Left cardiac atrium (tissue), 4 donors: Measurements from ENCODE around the gene ILK. TPM values are rescaled to one million over a fixed set of nuclear protein-coding genes. Genes with fewer than 3 reads are reported as not detected.

Experiments
- ATAC-seq, 2 donors: fragments of 200-7000 bp; cut with Tn5 transposase; one replicate each; pipeline ENCODE4 v1.9.1; 2020; ENCODE audit warnings: mild to moderate bottlenecking in 2 of 2, moderate library complexity in 2 of 2
- DNase-seq: peaks from one replicate; pipeline ENCODE4 v3.0.0-alpha.2; 2020
- intact Hi-C, 2 donors: fragments of 100-400 bp; cut with DNase I; formaldehyde crosslinking; loops; one replicate each; pipeline versions ENCODE4 v1.14.1 to v1.15.1; 2022 to 2023
- total RNA-seq, 2 donors: library from RNA; stranded (reverse); fragmentation: NEBNext Ultra II Directional; extraction: Animal tissue kit (Norgen Biotek cat#: 25700); gene quantifications; one replicate each; pipeline ENCODE4 v1.2.1, GENCODE V29; 2021
- donor health status: DM: no; HTN: yes; CAD: no.
- donor health status: DM: no; HTN: yes; CAD: no; lungs with severe emphysema.
- donor health status: DM: yes; HTN: yes; CAD: no.
- donor health status: Dilated cardiomyopathy.

ILK gene
- total RNA-seq, 2 donors from 2014 or later = 166 to 183 TPM

DNA sequence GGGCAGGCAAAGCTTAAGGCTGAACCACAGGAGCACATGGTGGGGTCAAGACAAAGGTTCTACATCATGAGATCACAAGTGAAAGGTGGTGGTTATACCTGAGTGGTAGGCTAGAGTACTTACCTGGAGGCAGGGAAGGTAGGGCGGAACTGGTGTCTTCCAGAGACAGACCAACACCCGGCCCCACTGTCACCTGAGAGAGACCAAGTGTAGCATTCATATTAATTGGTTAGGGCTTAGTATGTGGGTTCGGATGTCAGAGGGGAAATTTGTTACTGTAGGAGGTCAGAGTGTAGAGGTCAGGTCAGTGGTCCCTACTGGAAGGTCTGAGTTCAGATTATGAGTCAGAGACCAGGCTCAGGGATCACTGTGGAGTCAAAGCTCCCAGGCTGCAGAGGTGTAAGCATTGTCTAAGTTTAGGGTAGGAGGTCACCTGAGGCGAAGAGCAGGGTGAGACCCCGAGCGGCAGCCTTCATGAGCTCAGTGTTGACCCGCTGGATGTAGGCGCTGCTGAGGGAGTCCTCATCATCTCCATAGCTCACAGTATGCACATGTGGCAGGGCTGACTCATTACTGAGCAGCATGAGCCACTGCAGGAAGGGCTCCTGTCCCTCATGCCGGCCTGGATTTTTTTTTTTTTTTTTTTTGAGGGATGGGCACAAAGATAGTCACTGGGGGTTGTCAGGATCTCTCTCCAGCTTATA, 12.5 kb downstream of the ILK start:
- intact Hi-C loops = no loop called here
- ATAC-seq (no peak), DNase-seq (no peak)

DNA sequence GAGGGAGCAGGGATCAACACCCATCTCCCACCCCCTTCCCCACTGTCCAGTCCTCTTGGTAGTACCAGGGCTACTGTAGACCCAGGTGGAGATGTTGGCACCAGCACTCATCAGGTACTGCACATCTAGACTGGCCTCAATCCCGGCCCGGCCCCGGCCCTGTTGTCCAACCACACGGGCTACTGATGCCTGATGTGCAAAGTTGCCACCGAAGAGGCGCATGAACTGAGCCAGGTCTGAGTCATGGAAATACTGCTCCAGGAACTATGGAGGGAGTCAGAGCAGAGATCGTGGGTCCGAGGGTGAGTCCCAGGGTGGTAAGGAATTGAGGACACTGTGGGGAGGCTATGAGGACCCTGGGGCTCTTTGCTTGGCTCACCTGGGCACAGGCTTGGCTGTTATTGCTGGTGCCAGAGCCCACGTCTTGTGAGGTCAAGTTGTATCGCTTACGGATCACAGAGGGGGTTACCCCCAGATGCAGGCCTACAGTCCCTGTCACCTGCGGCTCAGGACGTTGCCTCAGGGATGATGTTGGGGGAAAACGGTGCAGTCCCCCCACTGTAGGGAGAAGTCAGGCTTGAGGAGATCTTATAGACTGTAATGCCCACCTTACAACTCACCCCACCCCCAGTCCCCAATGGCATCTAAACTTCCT, 13.1 kb downstream of the ILK start:
- intact Hi-C loops = no loop called here
- DNase-seq (no peak), ATAC-seq (no peak)

DNA sequence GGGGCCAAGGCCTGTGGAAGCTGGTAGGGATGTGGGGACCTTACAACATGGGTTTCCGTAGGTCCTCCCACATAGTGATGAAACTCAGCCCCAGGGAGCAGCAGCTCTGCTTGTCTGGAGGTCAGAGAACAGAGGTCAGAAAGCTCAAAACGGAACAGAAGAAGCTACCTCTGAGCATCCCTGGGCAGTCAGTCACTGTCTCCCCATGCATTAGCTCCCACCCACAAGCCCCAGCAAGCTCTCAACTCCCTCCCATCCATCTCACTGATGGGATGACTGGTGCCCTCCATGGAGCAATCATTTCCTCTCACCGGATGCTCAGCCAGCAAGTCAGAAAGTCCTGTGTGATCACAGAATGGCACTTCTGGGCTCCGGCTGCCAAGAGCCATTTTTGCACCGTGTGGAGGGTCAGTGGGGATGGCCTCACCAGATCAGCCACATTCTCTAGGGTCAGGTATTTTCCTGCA, 13.8 kb downstream of the ILK start:
- no peak for ATAC-seq
- DNase-seq = no peak
- intact Hi-C loops = no loop called here

DNA sequence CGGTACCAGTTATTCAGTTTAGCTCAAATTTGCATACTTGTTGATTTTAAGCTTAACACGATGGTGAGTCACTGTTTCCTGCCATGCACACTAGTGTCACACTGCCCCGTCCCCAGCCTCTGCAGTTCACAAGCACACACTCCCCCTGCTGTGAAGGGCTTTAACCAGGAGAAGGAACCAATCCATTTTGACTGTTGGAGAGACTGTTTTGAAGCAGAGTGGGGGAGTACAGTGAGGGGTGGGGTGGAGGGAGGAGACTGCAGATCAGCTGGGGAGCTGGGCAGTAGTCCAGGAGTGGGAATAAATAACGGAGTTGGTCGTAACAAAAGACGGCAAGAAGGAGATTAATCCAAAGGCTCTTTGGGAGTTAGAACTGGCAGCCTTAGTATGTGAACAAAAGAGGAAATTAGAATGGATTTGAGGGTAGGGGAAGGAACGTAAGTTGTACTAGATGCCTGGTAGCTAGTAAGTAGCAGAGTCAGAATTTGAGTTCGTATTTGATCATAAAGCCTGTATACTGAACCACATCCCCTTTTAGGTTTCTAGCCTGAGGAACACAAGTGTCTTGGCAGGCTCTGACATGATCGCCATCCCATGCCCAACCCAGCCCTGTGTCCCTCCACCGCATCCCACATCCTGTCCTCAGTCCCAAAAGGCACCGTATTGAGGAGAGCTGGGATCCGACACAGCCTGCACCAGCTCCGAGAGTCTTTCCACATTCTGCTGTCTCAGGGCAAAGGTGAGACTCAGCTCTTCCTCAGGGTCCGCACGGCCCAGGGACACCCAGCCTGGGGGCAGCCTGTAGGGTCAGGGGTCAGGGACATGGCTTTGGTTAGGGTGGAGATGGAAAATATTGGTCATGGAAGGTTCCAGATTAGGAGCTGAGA, 14.8 kb downstream of the ILK start:
- ATAC-seq (peak; percentile 12 to 21), DNase-seq (no peak)
- intact Hi-C loops = no loop called here

DNA sequence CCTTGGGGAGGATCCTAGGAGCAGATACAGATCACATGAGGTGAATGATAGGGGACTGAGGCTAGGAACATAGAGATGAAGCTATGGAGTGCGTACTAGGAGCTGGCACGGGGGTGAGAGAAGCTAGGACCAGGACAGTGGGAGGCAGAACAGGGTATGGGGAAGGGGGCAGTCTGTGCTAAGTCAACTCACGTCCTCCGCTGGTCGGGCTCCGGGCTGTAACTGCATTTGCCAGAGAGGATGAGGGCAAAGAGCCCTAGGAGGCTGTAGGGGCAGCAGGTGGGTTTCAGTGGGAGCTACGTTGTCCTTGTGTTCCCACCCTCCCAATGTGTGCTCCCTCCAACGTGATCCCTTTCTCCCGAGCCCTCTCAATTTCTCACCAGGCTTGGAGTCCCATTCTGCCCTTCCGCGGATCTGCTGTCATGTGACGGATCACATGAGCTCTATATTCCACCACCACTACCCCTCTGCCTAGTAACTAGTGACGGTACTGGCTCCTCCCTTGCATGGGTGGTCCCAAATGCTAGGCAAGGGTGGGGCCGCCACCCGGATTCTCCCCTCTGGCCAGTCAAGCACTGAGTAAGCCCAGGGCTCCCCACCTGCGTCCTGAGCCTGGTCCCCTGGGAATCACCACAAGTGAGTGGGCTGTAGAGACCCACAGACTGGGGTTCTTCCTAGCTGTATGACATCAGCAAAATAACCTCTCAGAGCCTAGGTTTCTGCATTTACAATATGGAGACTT, 15.6 kb downstream of the ILK start, which contains the start of gene TPP1:
Gene TPP1 (minus strand): TSS at position 419 of the 742 bp plus-strand sequence. CDS start 22 bp downstream, at position 397.
- peak; percentile 96 to 98 for ATAC-seq
- intact Hi-C loops = no loop called here
- DNase-seq = peak; percentile 92

DNA sequence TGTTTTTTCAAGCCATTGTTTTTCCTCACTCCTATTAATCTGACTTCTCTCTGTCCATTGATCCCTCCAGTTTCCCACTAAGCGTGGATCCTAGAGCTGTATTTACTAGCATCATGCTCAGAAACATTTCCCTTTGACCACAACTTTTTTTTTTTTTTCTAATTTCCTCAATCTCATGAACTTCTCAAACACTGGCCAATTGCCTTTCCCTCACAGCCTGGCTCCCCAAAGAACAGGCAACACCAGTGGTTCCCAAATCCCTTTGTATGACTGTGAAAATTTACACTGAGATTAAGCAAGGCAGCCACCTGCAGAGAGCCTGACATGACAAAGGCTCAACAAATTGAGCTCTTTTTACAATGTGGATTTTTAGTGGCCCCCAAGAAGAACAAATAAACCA, 17.1 kb downstream of the ILK start:
- DNase-seq (no peak), ATAC-seq (no peak)
- intact Hi-C loops = loop anchor here in 1 of 2 donors (5.0 kb wide), 1 partner anchor 62 kb away; the partner anchor contains the start of gene MRPL17

DNA sequence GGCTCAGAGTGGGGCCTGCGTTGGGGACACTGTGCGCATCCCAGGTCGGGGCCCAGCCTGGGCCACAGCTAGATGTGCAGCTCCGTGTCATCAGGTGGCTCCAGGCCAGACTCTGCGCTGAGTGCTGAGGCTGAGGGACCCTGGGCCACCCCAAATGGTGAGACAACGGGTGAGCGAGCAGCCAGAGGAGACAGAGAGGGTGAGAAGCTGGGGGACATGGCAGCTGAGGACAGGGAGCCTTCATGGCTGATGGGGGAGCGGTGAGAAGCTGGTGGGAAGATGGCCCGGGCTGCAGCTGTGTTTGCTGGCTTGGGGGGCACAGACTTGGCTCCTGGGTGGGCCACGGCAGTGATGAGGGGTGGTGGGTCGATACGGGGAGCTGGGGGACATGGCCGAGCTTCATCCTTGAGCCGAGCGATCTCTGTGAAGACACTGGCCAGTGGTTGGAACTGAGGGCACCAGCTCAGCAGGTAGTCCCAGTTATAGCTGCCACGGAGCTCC, 18.2 kb downstream of the ILK start:
- DNase-seq (no peak), ATAC-seq (no peak)
- intact Hi-C loops = loop anchor here in 1 of 2 donors (5.0 kb wide), 1 partner anchor 61 kb away; the partner anchor contains the start of gene MRPL17

DNA sequence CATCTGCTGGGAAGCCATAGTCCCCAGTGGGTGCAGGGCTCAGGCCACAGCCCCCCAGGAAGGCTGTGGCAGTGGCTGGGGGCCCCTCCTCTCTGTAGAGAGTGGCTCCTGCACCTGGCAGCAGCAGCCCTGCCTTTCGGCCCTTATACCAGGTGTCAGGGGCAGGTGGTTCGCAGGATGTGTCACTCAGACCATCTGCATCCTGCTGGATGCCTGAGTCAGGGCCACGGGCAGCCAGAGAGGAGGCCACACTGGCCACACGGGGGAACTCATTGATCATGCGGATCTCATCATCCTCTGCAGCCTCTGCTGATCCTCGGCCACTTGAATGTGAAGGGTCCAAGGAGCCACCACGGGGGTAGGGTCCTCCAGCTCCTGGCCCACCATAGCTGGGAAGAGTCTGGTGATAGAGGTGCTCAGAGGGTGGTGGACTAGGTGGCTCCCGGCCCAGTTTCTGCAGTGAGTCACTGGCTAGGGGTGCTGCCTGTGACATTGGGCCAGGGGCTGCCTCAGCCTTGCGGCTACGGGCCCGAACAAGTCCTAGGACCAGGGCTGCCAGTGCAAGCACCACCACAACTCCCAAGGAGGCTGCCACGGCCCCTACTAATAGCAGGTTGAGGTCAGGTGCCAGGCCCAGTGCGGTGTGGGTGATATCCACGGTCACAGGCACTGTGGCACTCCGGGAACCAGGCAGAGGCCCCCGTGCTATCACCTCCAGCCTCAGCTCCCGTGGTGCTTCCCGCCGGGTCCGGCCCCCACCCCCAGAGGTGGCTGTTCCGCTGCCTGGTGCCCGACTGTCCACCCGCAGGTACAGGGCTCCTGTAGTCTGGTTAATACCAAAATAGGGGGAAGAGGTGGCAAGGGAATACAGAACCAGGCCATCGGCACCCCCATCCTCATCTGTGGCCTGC, 18.9 kb downstream of the ILK start:
- ATAC-seq = no peak
- intact Hi-C loops = loop anchor here in 1 of 2 donors (5.0 kb wide), 1 partner anchor 60 kb away; the partner anchor contains the start of gene MRPL17
- DNase-seq = no peak

DNA sequence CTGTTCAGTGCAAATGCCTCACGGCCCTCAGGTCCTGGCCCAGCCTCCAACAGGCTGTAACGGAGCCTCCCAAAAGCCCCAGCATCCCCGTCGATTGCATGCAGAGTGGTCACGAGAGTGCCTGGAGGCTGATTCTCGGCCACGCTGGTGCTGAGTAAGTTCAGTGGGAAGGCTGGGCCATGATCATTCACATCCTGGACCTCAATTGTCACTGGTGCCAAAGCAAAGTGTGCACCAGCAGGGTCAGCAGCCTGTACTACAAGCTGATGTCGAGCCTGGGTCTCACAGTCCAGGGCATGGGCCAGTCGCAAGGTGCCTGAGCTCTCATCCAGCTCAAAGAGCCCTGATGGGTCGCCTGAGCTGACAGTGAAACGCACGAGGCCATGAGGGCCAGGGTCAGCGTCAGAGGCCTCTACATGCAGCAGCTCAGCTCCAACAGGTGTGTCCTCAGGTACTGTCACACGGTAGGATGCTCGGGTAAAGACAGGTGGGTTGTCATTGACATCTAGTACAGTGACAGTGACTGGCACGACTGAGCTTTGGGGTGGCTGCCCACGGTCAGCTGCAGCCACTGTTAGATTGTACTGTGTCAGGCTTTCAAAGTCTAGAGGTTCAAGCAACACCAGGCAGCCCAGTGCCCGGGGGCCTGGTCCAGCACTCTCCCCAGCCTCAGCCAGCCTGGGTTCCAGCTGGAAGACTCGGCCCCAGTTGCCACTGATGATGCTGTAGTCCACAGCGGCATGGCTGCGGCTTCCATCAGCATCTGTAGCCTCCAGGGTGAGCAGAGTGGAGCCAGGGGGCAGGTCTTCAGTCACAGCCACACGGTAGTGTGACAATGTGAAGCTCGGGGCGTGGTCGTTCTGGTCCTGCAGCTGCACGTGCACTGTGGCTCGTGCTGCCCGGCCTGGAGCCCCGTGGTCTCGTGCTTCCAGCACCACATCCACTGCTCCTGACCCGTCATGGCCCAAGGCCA, 20.1 kb downstream of the ILK start:
- ATAC-seq (no peak), DNase-seq (no peak)
- intact Hi-C loops = loop anchor here in 1 of 2 donors (5.0 kb wide), 1 partner anchor 59 kb away; the partner anchor contains the start of gene MRPL17

DNA sequence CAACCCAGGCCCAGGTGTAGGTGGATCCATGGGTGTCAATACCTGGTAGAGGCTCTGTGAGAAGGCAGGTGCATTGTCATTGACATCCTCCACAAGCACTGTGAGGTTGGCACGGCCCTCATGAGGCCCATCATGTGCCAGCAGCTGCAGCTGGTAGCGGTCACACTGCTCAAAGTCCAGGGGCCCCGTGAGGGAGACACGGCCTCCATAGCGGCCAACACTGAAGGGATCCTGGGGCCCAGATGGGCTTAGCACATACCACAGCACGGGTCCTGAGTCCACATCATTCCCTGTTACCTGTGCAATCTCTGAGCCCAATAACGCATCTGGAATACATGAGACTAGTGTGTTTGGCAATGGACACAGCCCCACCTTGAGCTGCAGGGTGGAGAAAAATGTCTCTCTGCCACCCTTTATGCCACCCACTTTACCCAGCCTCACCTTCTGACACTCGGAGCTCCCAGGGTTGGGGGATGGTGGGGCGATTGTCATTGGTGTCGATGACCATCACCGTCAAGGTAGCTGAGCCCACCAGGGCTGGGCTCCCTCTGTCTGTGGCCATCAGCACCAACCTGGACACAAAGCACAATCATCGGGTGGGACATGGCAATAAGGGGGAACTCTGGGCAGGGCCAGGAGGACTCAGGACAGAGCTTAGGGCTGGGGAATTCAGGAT, 21.7 kb downstream of the ILK start:
- DNase-seq (no peak), ATAC-seq (no peak)
- intact Hi-C loops = no loop called here

DNA sequence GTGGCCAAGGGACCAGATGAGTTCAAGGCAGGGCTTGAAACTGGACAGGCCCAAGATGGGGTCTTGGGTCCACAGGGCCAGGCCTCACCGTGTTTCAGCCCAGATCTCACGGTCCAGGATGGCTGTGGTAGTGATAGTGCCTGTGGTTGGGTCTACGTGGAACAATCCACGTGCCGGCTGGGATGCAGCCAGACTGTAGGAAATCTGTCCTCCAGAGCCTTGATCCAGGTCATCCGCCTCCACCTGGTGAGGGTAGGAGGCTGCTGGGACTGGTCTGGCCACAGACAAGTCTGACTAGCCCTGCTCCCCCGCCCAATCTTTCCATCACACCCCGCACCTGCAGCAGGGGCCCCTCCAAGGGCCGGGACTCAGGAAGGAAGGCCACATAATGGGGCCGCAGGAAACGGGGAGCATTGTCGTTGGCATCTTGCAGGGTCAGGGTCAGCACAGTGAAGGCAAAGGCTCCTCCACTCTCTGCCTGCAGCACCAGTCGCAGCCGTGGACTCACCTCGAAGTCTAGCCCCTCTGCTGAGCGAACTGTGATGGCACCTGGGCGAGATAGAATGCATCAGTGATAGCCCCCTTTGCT, 22.4 kb downstream of the ILK start:
- intact Hi-C loops = no loop called here
- DNase-seq (no peak), ATAC-seq (no peak)

DNA sequence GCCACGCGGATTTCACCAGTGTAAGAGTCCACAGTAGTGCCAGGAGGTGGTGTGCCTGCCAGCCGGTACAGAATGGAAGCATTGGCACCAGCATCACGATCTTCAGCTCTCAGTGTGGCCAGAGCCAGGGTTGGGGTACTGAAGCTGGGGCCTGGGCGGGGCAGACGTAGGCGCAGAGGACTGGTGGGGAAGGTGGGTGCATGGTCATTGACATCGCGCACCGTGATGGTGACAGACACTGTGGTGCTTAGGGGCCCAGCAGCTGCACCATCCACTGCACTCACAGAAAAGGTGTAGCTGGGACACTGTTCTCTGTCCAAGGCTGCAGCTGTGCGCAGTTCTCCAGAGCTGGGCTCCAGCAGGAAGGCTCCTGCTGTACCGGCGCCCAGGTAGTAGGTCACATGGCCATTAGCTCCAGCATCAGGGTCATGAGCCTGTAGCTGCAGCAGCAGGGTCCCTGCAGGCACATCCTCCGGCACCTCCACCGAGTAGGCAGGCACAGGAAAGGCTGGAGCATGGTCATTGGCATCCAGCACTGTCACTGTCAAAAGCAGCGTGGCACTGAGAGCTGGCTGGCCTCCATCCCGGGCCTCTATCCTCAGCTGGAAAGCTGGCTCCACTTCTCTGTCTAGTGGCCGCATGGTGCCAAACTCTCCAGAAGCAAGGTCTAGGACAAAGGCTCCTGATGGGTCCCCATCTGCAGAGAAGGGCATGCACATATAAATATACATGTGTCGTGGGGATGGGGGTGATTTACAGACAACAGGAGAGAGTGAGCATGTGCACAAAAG, 23.6 kb downstream of the ILK start:
- intact Hi-C loops = no loop called here
- no peak for DNase-seq
- ATAC-seq = peak; percentile 12 to 27

DNA sequence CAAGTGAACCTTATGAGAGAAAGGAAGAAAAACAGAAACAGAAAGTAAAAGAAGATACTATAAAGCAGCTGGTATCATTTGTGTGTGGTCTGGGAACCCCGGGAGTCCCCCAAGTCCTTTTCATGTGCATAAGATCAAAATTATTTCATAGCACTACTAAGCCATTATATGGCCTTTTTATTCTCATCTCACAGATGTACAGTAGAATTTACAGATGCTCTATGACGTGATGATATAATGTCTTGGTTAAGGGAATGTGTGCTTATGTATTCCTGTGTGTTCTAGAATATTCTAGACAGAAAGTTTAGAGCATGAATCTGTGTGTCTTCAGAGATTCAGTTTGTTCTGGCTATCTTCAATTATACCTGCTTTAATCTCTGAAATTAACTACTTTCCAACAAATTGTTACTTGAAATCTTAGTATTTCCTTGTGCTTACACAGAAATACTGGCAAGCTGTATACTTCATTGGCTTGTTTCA, 24.2 kb downstream of the ILK start:
- DNase-seq (no peak), ATAC-seq (no peak)
- intact Hi-C loops = no loop called here

DNA sequence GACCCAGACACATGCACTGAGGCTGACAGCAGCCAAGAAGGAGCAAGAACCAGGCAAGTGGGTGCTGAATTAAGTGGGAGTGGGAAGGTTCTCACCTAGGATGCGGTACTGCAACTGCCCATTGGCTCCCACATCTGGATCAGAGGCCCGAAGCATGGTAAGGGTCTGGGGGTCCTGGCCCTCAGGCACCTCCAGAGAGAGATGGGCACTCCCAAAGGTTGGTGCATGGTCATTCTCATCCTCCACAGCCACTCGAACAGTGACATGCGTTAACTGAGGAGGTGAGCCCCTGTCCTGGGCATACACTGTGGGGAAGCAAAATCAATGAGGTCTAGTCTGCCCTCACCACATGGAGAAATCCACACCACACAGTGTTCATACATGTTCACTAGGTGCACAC, 25.0 kb downstream of the ILK start:
- DNase-seq = no peak
- intact Hi-C loops = no loop called here
- ATAC-seq = no peak

DNA sequence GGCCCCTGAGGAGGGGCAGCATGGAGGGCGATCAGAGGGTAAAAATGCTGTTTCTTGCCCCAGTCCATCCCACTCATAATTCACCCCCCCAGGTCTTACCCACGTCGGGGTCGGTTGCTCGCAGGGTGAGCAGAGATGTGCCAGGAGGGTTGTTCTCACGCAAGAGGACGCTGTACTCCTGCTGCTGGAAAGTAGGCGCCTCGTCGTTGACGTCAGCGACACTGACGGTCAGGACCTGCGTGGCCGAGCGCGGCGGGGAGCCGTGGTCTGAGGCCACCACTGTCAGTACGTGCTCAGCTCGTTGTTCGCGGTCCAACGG, 26.0 kb downstream of the ILK start:
- no peak for DNase-seq
- intact Hi-C loops = no loop called here
- ATAC-seq = no peak
